Activated CD8-positive, alpha-beta memory T cell treated with anti-CD3 and anti-CD28 coated beads, Interleukin-2, amount 50 U/mL, for 4 hours (primary cell): ENCODE results near the gene SPPL3.
"Not testable (repeated sequence)": the region's sequence is repeated elsewhere in the genome, so short reads cannot be mapped to it uniquely, and the experiment has no call there.

Experiments
- DNase-seq: peaks from one replicate; pipeline ENCODE4 v3.0.0-alpha.2; 2020

The SPPL3 gene

DNA sequence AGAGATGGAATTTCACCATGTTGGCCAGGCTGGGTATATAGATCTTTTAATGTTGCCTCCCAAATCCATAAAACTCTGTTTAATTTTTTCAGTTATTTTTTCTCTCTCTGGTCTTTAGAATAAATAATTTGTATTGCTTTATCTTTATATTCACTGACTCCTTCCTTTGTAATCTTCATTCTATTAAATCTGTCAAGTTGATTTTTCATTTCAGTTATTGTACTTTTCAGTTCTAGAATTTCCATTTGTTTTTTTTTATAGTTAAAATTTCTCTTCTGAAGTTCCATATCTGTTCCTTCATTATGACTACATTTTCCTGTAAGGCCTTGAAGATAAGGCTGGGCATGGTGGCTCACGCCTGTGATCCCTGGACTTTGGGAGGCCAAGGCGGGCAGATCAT is 13.6 kb upstream of the SPPL3 start:
- DNase-seq: no peak

- DNase-seq: no peak
These were observed 12.4 kb upstream of the SPPL3 start for GRCh38 chr12:120916561-120916960.

GRCh38 chr12:120914794-120915193 is 10.6 kb upstream of the SPPL3 start:
- no peak for DNase-seq

DNA sequence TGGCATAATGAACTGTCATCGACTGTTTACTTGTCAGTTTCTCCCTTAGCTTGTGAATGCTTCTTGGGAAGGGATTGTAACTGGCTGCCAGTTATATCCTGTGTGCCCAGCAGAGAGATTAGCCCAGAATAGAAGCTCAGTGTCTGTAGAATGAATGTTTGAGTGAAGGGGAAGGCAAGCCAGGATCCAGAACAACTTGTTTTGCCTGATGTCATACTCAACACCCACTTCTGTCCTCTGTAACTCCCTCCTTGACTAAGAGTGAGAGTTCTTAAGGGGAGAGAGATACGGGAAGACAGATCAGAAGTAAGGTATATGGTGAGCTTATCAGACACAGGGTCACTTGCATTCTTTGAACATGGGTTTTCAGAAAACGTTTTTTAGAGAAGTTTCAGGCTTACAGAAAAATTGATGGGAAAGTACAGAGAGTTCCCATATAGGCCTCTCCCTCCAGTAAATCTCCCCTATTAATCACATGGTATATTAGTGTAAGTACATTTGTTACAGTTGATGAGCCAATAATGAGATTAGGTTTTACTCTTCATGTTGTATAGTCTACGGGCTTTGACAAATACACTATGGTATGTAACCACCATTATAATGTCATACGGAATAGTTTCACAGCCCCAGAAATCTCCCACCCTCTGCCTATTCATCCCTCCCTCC is 5.6 kb upstream of the SPPL3 start:
- no peak for DNase-seq

DNA sequence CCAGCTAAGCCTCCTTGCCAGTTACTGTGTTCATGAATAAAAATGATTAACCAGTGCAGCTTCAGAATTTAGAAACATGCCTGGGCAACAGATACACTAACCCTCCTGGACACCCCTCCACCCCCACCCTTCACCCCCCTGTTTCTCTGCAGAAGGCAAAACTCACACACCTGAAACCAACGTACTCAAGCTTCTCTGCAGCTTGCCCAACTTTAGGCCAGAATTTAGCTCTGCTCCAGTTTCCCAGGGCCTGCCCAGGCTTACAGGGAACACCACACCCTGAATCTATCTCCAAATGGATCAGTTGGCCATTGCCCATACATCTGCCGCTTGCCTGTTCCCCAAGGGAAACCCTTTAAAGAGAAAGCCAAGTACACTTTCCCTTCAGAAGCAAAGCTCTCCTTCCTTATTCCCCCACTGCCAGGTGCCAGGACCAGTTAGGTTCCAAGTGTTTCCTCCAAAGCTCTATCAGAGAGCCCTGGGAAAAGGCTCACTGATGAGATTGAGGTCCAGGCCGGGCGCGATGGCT is 1.8 kb upstream of the SPPL3 start:
- no peak for DNase-seq

GRCh38 chr12:120903412-120904196 is 554 bp downstream of the SPPL3 start:
- peak; percentile 59 for DNase-seq

DNA sequence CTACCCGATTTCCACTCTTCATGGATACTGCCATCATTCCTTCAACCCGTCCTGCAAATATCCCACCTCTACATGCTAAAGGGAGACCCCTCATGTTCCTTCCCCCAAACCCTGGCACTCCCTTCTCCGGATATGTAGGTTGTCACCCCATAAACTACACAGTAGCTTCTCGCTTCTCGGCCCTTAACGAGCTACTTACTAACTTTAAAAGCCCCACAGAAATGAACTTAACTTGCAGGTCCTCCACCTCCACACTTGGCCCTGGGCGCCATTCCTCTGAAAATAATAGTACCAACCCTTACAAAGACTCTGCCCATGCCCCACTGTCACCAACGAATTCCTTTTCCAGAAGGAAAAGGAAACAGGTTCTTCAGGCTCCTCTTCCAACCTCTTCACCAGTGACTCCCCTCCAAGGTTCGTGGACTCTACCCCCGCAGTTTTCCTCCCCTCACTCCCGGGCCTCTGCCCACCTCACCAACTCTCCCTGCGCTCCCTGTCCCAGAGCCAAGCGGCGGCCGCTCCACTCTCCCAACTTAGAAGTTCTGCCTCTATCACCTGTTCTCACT is 1.2 kb downstream of the SPPL3 start:
- no peak for DNase-seq

- DNase-seq: no peak
These were observed 2.3 kb downstream of the SPPL3 start for GRCh38 chr12:120901818-120902217.

DNA sequence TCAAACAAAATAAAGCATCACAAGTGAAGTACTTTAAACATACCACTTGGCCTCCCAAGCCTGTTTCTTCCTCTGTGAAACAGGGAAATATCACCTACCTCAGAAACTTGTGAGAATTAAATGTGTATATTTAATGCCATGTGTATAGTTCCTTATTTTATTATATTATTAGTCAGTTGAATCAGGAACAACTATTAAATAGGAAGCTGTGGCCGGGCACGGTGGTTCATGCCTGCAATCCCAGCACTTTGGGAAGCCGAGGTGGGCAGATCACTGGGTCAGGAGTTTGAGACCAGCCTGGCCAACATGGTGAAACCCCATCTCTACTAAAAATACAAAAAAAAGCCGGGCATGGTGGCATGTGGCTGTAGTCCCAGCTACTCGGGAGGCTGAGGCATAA is 3.1 kb downstream of the SPPL3 start:
- DNase-seq: not testable (repeated sequence)

DNA sequence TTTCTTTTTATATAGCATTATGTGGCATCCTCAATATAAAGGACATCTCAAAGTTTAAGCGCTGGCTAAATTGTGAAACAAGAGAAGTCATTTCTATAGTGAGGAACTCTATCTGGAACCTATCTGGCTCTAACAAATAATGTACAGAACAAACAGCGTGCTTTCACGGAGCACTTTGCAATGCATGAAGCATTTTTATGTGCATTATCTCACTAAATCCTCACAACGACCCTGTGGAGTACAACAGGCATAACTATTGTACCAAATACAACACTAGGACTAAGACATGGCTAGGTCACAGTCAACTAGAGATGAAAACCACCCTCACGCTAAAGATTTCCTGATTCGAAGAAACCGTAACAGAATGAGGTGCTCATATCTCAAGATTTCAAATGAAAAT is 8.6 kb downstream of the SPPL3 start:
- DNase-seq: no peak

GRCh38 chr12:120892265-120892664 is 11.9 kb downstream of the SPPL3 start:
- DNase-seq: no peak

DNA sequence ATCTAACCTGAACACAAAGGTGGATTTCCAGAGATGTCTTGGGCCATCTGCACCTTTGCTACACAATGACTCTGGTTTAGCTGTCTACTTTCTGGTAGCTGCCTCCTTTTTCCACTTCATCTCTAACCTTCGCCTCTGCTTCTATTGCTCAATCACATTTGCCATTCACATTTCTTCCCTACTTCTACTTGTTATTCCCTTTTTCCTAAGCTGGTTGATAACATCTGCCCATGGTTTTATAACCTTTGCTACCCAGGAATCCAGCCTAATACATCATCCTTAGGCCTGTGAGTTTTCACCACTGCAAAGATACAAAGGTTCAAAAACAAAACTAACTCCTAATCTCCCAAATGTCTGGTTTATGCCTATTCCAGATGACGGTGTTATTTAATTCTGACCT is 13.2 kb downstream of the SPPL3 start:
- no peak for DNase-seq

DNA sequence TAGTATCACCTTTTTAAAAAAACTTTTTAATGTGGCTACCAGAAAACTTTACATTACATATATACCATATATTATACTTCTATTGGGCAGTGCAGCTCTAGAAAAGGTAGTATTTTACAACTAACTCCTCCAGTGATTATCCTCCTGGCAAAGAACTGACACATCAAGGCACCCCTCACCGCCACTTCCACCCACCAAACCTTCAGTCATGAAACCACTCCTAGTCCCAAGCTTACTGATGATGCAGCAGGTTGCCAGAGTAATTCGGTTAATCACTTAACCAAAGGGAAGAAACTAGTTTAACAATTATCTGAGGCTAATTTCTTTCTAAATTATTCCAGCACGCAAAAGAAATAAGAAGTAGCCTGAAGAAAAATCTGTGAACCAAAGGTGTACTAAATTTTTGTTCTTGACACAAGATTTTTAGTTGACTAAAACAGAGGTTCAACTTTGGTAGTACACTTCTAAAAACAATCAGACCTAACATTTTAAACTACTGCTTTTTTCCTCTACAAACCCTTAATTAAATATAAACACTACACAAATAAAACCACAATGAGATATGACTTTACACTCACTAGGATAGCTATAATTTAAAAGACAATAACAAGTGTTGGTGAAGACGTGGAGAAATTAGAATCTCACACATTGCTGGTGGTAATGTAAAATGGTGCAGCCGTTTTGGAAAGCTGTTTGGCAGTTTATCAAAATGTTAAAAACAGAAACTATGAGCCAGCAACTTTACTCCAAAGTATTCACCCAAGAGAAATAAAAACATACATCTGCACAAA is 16.7 kb downstream of the SPPL3 start:
- DNase-seq: peak; percentile 24

DNA sequence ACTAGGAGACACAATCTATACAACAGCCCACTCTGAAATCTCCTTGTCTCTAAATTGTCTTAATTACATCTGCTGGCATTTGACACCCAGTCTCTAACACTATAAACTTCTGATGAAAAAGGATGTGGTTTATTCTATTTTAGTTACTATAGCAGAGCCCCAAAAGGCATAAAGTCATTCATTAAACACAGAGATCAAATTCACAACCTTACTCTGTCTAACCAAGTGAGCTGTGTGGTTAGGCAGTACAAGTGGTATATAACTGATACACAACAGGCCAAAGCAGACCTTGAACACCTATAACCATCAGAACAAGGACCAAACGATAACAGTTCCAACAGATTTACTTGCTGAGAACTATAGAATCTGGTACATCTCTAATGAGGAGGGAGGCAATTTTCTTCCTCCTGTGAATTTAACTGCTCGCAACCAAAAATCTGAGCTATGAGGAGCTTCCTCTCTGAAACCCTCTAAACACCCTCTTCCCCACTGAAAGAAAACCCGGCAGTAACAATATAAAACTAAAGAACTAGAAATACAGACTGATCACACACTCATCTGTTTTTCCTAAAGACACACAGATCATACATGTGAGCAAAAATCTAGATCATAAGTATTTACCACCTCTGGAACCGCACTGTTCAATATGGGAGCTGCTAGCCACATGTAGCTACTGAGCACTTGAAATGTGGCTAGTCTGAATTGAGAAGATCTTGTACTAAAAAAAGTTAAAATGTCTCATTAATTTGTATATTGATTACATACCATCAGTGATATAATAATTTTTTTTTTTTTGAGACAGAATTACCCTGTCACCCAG is 17.7 kb downstream of the SPPL3 start:
- DNase-seq: no peak

GRCh38 chr12:120885521-120885920 is 18.6 kb downstream of the SPPL3 start:
- no peak for DNase-seq

DNA sequence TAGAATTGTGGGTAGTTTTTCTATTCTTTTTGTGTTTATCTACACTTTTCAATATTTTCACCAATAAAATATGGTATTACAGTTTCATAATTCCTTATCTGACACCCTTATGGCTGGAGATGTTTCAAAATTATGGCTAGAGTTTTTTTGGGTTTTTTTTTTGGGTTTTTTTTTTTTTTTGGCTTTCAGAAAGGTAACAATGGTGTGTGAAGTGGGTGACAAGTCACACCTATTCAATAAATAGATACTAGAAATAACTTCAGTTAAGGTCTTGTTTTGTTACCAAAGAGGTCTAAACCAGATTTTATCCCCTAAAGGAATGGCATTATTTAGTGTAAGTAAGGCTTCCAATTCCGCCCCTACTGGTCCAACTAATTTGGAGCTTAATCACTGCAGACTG is 19.5 kb downstream of the SPPL3 start:
- DNase-seq: no peak

GRCh38 chr12:120882055-120882555 is 22.1 kb downstream of the SPPL3 start:
- DNase-seq: no peak

DNA sequence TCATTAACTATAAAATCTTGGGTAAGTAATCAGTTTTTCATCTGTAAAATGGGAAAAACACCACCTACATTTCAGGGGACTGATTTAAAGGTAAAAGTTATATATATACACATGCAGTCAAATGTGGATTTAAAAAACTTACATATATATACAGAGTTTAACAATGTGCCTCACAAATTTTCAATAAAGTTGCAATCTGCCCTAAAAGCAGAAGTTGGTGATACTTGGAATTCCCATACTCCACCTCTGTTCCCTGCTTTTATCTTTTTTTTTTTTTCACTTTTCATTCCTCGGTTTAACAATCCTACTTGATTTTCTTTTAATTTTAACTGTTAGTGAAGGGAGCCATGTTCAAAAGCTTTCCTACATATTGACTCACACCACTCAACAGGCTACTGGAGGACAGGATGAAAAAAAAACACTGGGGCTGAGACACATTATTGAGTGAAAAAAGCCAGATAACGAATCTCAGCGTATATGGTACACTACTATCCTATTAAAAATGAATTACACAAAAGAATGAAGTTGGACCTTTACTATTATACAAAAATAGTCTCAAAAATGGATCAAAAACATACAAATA is 24.3 kb downstream of the SPPL3 start:
- DNase-seq: no peak

DNA sequence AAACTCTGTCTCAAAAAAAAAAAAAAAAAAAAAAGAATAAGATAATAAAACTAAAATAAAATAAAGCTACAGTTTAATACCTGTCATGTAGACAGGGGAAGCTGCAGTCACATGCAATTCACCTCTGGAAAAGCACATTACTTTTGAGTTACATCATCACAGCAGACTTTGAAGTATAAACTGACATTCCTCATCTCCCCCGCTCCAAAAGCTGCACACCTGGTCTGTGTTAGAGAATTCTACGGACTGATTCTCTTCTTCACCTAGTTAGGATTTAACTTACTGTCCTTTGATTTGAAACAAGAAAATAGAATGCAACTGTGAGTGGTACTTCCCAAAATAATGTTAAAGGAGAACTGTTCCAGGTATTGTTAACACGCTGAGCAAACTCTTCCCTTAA is 25.1 kb downstream of the SPPL3 start:
- DNase-seq: no peak

GRCh38 chr12:120874547-120875245 is 29.5 kb downstream of the SPPL3 start:
- no peak for DNase-seq

GRCh38 chr12:120873226-120873625 is 30.9 kb downstream of the SPPL3 start:
- no peak for DNase-seq
